H9 (cell line): ENCODE results near the gene LRIG3. TPM values are rescaled to one million over a fixed set of nuclear protein-coding genes. Genes with fewer than 3 reads are reported as not detected.

Source experiments
- DNase-seq: peaks from one replicate; pipeline ENCODE4 v3.0.0-alpha.2; 2017
- H2AFZ ChIP-seq: one replicate; pipeline ENCODE4 v1.6.1; 2013; ENCODE audit warnings: mild to moderate bottlenecking, low read length, control low read depth, moderate library complexity
- H2AK5ac ChIP-seq: 2 replicates; pipeline ENCODE4 v1.6.1; 2013; ENCODE audit warnings: low read length, control low read depth, mixed read lengths; ENCODE audit not compliant: insufficient read length
- H2BK120ac ChIP-seq: one replicate; pipeline ENCODE4 v1.6.1; 2013; ENCODE audit warnings: low read depth, mild to moderate bottlenecking, low read length, control low read depth, inconsistent platforms; ENCODE audit not compliant: poor library complexity, severe bottlenecking
- H2BK12ac ChIP-seq: 2 replicates; pipeline ENCODE4 v1.6.1; 2013; ENCODE audit warnings: low read length, control low read depth, mixed read lengths, low read depth; ENCODE audit not compliant: insufficient read length
- H2BK15ac ChIP-seq: 2 replicates; pipeline ENCODE4 v1.6.1; 2013; ENCODE audit warnings: low read depth, low read length, control low read depth
- H2BK20ac ChIP-seq: one replicate; pipeline ENCODE4 v1.6.1; 2013; ENCODE audit warnings: low read depth, mild to moderate bottlenecking, low read length, control low read depth, inconsistent platforms; ENCODE audit not compliant: poor library complexity, severe bottlenecking
- H2BK5ac ChIP-seq: 2 replicates; pipeline ENCODE4 v1.6.1; 2013; ENCODE audit warnings: low read length, control low read depth, mixed read lengths; ENCODE audit not compliant: insufficient read length
- H3K14ac ChIP-seq: 2 replicates; pipeline ENCODE4 v1.6.1; 2013; ENCODE audit warnings: low read length, control low read depth; ENCODE audit not compliant: insufficient read depth
- H3K18ac ChIP-seq: 2 replicates; pipeline ENCODE4 v1.6.1; 2013; ENCODE audit warnings: low read depth, mild to moderate bottlenecking, mixed read lengths, low read length, control low read depth; ENCODE audit not compliant: insufficient read length
- H3K23ac ChIP-seq: 2 replicates; pipeline ENCODE4 v1.6.1; 2013; ENCODE audit warnings: low read length, control low read depth, mixed read lengths, low read depth; ENCODE audit not compliant: insufficient read length
- H3K23me2 ChIP-seq: 2 replicates; pipeline ENCODE4 v1.6.1; 2013; ENCODE audit warnings: low read depth, mild to moderate bottlenecking, mixed read lengths, low read length, control low read depth; ENCODE audit not compliant: insufficient read length, poor library complexity, severe bottlenecking
- H3K27ac ChIP-seq: 2 replicates; pipeline ENCODE4 v1.5.1; 2013; ENCODE audit warnings: low read length, control low read depth, mixed read lengths, low read depth; ENCODE audit not compliant: insufficient read length
- H3K27me3 ChIP-seq: 2 replicates; pipeline ENCODE4 v1.6.1; 2013; ENCODE audit warnings: low read length, control low read depth, inconsistent platforms; ENCODE audit not compliant: insufficient read depth
- H3K4ac ChIP-seq: 2 replicates; pipeline ENCODE4 v1.6.1; 2013; ENCODE audit warnings: low read depth, mild to moderate bottlenecking, control low read depth, inconsistent platforms, low read length, moderate library complexity
- H3K4me1 ChIP-seq: 2 replicates; pipeline ENCODE4 v1.6.1; 2013; ENCODE audit warnings: low read length, control low read depth, inconsistent platforms; ENCODE audit not compliant: insufficient read depth
- H3K4me2 ChIP-seq: 2 replicates; pipeline ENCODE4 v1.6.1; 2013; ENCODE audit warnings: low read length, control low read depth, mixed read lengths; ENCODE audit not compliant: insufficient read length, insufficient read depth
- H3K56ac ChIP-seq: 2 replicates; pipeline ENCODE4 v1.6.1; 2013; ENCODE audit warnings: low read depth, mild to moderate bottlenecking, mixed read lengths, low read length, control low read depth; ENCODE audit not compliant: insufficient read length
- H3K79me1 ChIP-seq: 2 replicates; pipeline ENCODE4 v1.6.1; 2013; ENCODE audit warnings: low read depth, mild to moderate bottlenecking, moderate library complexity, low read length, control low read depth, inconsistent platforms; ENCODE audit not compliant: insufficient read depth, poor library complexity, severe bottlenecking
- H3K79me2 ChIP-seq: 2 replicates; pipeline ENCODE4 v1.6.1; 2013; ENCODE audit warnings: low read length, control low read depth, inconsistent platforms; ENCODE audit not compliant: insufficient read depth
- H3K9ac ChIP-seq: 2 replicates; pipeline ENCODE4 v1.6.1; 2013; ENCODE audit warnings: low read length, control low read depth, mixed read lengths; ENCODE audit not compliant: insufficient read length; ENCODE audit errors: extremely low read depth
- H3K9me3 ChIP-seq: one replicate; pipeline ENCODE4 v1.6.1; 2013; ENCODE audit warnings: low read depth, low read length, inconsistent platforms; ENCODE audit not compliant: control insufficient read depth
- H3T11ph ChIP-seq: one replicate; pipeline ENCODE4 v1.6.1; 2013; ENCODE audit warnings: mild to moderate bottlenecking, low read length, control low read depth, inconsistent platforms
- H4K20me1 ChIP-seq: one replicate; pipeline ENCODE4 v1.6.1; 2013; ENCODE audit not compliant: control insufficient read depth, insufficient read length, insufficient read depth
- H4K5ac ChIP-seq: 2 replicates; pipeline ENCODE4 v1.6.1; 2013; ENCODE audit warnings: low read depth, mild to moderate bottlenecking, mixed read lengths, low read length, control low read depth; ENCODE audit not compliant: insufficient read length
- H4K8ac ChIP-seq: replicated peaks from 2 replicates; pipeline ENCODE4 v1.6.1; 2013; ENCODE audit warnings: low read length, control low read depth, mixed read lengths, low read depth; ENCODE audit not compliant: insufficient read length
- H4K91ac ChIP-seq: 2 replicates; pipeline ENCODE4 v1.6.1; 2013; ENCODE audit warnings: low read depth, mild to moderate bottlenecking, moderate library complexity, mixed read lengths, low read length, control low read depth; ENCODE audit not compliant: insufficient read length
- H3K27ac Mint-ChIP-seq, 3 experiments: 2 replicates in 2 of 3; 3 replicates in 1 of 3; pipeline ENCODE4 v1.8.0; 2020 to 2021; ENCODE audit warnings: mixed read lengths in 3 of 3, mild to moderate bottlenecking in 1 of 3, moderate library complexity in 1 of 3
- H3K27me3 Mint-ChIP-seq: 2 replicates; pipeline ENCODE4 v1.8.0; 2021; ENCODE audit warnings: low read depth, mild to moderate bottlenecking, moderate library complexity, mixed read lengths
- H3K36me3 Mint-ChIP-seq, 3 experiments: 2 replicates in 2 of 3; 3 replicates in 1 of 3; pipeline ENCODE4 v1.8.0; 2020 to 2021; ENCODE audit warnings: low read depth in 3 of 3, mixed read lengths in 3 of 3; ENCODE audit not compliant: insufficient read depth in 1 of 3
- H3K4me1 Mint-ChIP-seq, 2 experiments: 2 replicates each; pipeline ENCODE4 v1.8.0; 2020; ENCODE audit warnings: mixed read lengths in 2 of 2
- H3K4me3 Mint-ChIP-seq, 2 experiments: 2 replicates in 1 of 2; 3 replicates in 1 of 2; pipeline ENCODE4 v1.8.0; 2020 to 2021; ENCODE audit warnings: mild to moderate bottlenecking in 2 of 2, mixed read lengths in 2 of 2, moderate library complexity in 1 of 2
- H3K9me3 Mint-ChIP-seq, 2 experiments: 2 replicates in 1 of 2; 3 replicates in 1 of 2; pipeline ENCODE4 v1.8.0; 2020; ENCODE audit warnings: mild to moderate bottlenecking in 2 of 2, mixed read lengths in 2 of 2, moderate library complexity in 1 of 2
- WGBS: extraction: QIAGEN DNeasy Blood & Tissue Kit; methylation state at CpG from one replicate; pipeline ENCODE4 v1.1.7; 2013; ENCODE audit warnings: missing lambda C conversion rate, low lambda C conversion rate, mixed read lengths; ENCODE audit not compliant: insufficient read length; ENCODE audit errors: extremely low coverage; 5-methylcytosine and 5-hydroxymethylcytosine counted together
- total RNA-seq: library from RNA; stranded (reverse); gene quantifications from 2 replicates; pipeline ENCODE4 v1.2.1, GENCODE V29; 2021
- TF ChIP-seq, protein P1 (sequence below): fragments of 200-600 bp; sonication (generic); conservative IDR thresholded peaks from 3 replicates; pipeline ENCODE4 v1.8.0; 2021; ENCODE audit warnings: antibody characterized with exemption, mild to moderate bottlenecking

LRIG3 gene
- total RNA-seq, 1 experiment from 2014 or later = 10.9 TPM

- Histone ChIP-seq H4K20me1 (no peaks in the 10 kb centered on the region), H3K14ac (no peak overlapping the region), H3K4me1 (no peaks in the 10 kb centered on the region), H2AK5ac (no peak overlapping the region), H3K27me3 (no peaks in the 10 kb centered on the region), H3K23ac (no peak overlapping the region), H2BK120ac (no peak overlapping the region), H3K79me2 (no peaks in the 10 kb centered on the region), H3K18ac (no peak overlapping the region), H3T11ph (no peak overlapping the region), H2AFZ (no peak overlapping the region), H3K4me2 (no peak overlapping the region), H2BK20ac (no peak overlapping the region), H3K79me1 (no peaks in the 10 kb centered on the region), H2BK5ac (no peak overlapping the region), H3K56ac (no peak overlapping the region), H4K8ac (no peak overlapping the region), H3K9ac (no peak overlapping the region), H3K23me2 (no peaks in the 10 kb centered on the region), H3K4ac (no peak overlapping the region), H4K91ac (no peak overlapping the region), H4K5ac (no peak overlapping the region), H2BK12ac (no peak overlapping the region), H3K27ac (no peak overlapping the region), H2BK15ac (no peak overlapping the region), H3K9me3 (no peaks in the 10 kb centered on the region)
- peaks cover 12 to 16% of the 10 kb centered on the region in 2 experiments for H3K4me1 Mint-ChIP-seq
- DNase-seq = no peak
- no peak overlapping the region for H3K27ac Mint-ChIP-seq
- no peaks in the 10 kb centered on the region for H3K9me3 Mint-ChIP-seq
- H3K4me3 Mint-ChIP-seq = no peak overlapping the region
- WGBS = no CpG with 5 or more reads among the region's 4 CpGs
- TF ChIP-seq, protein P1, sequence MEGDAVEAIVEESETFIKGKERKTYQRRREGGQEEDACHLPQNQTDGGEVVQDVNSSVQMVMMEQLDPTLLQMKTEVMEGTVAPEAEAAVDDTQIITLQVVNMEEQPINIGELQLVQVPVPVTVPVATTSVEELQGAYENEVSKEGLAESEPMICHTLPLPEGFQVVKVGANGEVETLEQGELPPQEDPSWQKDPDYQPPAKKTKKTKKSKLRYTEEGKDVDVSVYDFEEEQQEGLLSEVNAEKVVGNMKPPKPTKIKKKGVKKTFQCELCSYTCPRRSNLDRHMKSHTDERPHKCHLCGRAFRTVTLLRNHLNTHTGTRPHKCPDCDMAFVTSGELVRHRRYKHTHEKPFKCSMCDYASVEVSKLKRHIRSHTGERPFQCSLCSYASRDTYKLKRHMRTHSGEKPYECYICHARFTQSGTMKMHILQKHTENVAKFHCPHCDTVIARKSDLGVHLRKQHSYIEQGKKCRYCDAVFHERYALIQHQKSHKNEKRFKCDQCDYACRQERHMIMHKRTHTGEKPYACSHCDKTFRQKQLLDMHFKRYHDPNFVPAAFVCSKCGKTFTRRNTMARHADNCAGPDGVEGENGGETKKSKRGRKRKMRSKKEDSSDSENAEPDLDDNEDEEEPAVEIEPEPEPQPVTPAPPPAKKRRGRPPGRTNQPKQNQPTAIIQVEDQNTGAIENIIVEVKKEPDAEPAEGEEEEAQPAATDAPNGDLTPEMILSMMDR = no peak
- H3K36me3 Mint-ChIP-seq = 0 out of 7 replicates have a peak, but pooled peaks cover 0 to 3% (median 0%) of the 10 kb centered on the region in 3 experiments
- no peaks in the 10 kb centered on the region for H3K27me3 Mint-ChIP-seq
Measured at GRCh38 chr12:58927120-58927519, 6.8 kb upstream of the LRIG3 start.
